Lung microvascular endothelial cell (primary cell): ENCODE results near the gene DCP1B. TPM values are rescaled to one million over a fixed set of nuclear protein-coding genes. Genes with fewer than 3 reads are reported as not detected.
A peak's percentile ranks its signal among the peaks of the same experiment; 100 is the strongest.
"Not testable (repeated sequence)": the region's sequence is repeated elsewhere in the genome, so short reads cannot be mapped to it uniquely, and the experiment has no call there.

ENCODE experiments used
- DNase-seq, 2 donors: peaks; one replicate each; pipeline versions ENCODE4 v3.0.0 to v3.0.0-alpha.2; 2010; ENCODE audit warnings: low read depth in 2 of 2
- total RNA-seq: library from RNA; depleted of rRNA; stranded (reverse); fragments of >200 nt; gene quantifications from 2 replicates; pipeline ENCODE4 v1.2.1, GENCODE V29; 2014

Gene DCP1B
- total RNA-seq, 1 donor from 2014 or later = 3.0 TPM

GRCh38 chr12:1977109-1977508 is 27.1 kb downstream of the DCP1B start:
- no peak for DNase-seq

- DNase-seq = no peak
Measured at GRCh38 chr12:1974812-1975211, 29.4 kb downstream of the DCP1B start.

GRCh38 chr12:1972856-1973317 is 31.4 kb downstream of the DCP1B start:
- DNase-seq = no peak

GRCh38 chr12:1972260-1972659 is 32.0 kb downstream of the DCP1B start:
- peak in 1 of 2 donors; percentile 23 for DNase-seq

- DNase-seq = no peak
Measured at GRCh38 chr12:1970331-1970900, 33.8 kb downstream of the DCP1B start.

GRCh38 chr12:1966561-1967226 is 37.6 kb downstream of the DCP1B start:
- no peak for DNase-seq

GRCh38 chr12:1965916-1966315 is 38.3 kb downstream of the DCP1B start:
- no peak for DNase-seq

GRCh38 chr12:1962051-1963020 is 41.9 kb downstream of the DCP1B start:
- no peak for DNase-seq

GRCh38 chr12:1956716-1957115 is 47.5 kb downstream of the DCP1B start:
- DNase-seq = no peak

- DNase-seq = no peak
Measured at GRCh38 chr12:1949771-1950470, 54.3 kb downstream of the DCP1B start.

- no peak for DNase-seq
Measured at GRCh38 chr12:1948883-1949282, 55.4 kb downstream of the DCP1B start.

GRCh38 chr12:1947081-1947480 is 57.2 kb downstream of the DCP1B start:
- DNase-seq = no peak

- no peak for DNase-seq
Measured at GRCh38 chr12:1946296-1946695, 58.0 kb downstream of the DCP1B start.

- DNase-seq = not testable (repeated sequence)
Measured at GRCh38 chr12:1945502-1945901, 58.8 kb downstream of the DCP1B start.

- peak; percentile 88 for DNase-seq
Measured at GRCh38 chr12:1939801-1940607, 64.3 kb downstream of the DCP1B start.

GRCh38 chr12:1939331-1939730 is 64.9 kb downstream of the DCP1B start:
- no peak for DNase-seq

- no peak for DNase-seq
Measured at GRCh38 chr12:1937481-1938224, 66.6 kb downstream of the DCP1B start.

- DNase-seq = peak in 1 of 2 donors; percentile 36
Measured at GRCh38 chr12:1936406-1937320, 67.6 kb downstream of the DCP1B start.
